Measurements from ENCODE around the gene EMP1. TPM values are rescaled to one million over a fixed set of nuclear protein-coding genes. Genes with fewer than 3 reads are reported as not detected.
A peak's percentile ranks its signal among the peaks of the same experiment; 100 is the strongest.

The EMP1 gene
- total and polyA plus RNA-seq, 7 donors, result 11.0 to 123 (median 49.8) TPM

- no peak for ATAC-seq
- H3K27me3 ChIP-seq (ENCODE audit: insufficient read depth in 3 of 3, low read length in 2 of 3), result no peaks in the 10 kb centered on the region
- TF ChIP-seq CTCF (IDR thresholded peaks at IDR 0.05), result no peak
- WGBS, 3 donors, result 94 to 97% (median 95%) methylated on average over 4 of the region's 4 CpGs
- intact Hi-C loops (cut with DNase I), result no loop called here
- H3K27ac ChIP-seq, result no peak overlapping the region
- no peaks in the 10 kb centered on the region for H3K4me1 ChIP-seq
- no peaks in the 10 kb centered on the region for H3K9me3 ChIP-seq
- DNase-seq, result no peak
- no peaks in the 10 kb centered on the region for H3K36me3 ChIP-seq (ENCODE audit: insufficient read depth in 1 of 2, low read depth in 1 of 2)
- no peak overlapping the region for H3K4me3 ChIP-seq
These were observed 10.2 kb upstream of the EMP1 start for GRCh38 chr12:13186302-13186701.

GRCh38 chr12:13187399-13187798, 9.1 kb upstream of the EMP1 start:
- H3K27ac ChIP-seq, result no peak overlapping the region
- H3K27me3 ChIP-seq (ENCODE audit: insufficient read depth in 3 of 3, low read length in 2 of 3), result no peaks in the 10 kb centered on the region
- H3K36me3 ChIP-seq (ENCODE audit: insufficient read depth in 1 of 2, low read depth in 1 of 2), result no peaks in the 10 kb centered on the region
- H3K4me3 ChIP-seq, result no peak overlapping the region
- DNase-seq (no peak), ATAC-seq (peak in 1 of 4 donors; percentile 50)
- TF ChIP-seq CTCF (IDR thresholded peaks at IDR 0.05), result no peak
- no peaks in the 10 kb centered on the region for H3K9me3 ChIP-seq
- H3K4me1 ChIP-seq, result no peaks in the 10 kb centered on the region
- 30 to 49% (median 42%) methylated on average over 4 of the region's 4 CpGs for WGBS, 3 donors
- intact Hi-C loops (cut with DNase I), result no loop called here

- intact Hi-C loops (cut with DNase I), result no loop called here
These were observed 7.3 kb upstream of the EMP1 start for GRCh38 chr12:13189264-13189663.

GRCh38 chr12:13190275-13190674, 6.3 kb upstream of the EMP1 start:
- no peaks in the 10 kb centered on the region for H3K9me3 ChIP-seq
- WGBS, 3 donors, result 60 to 64% (median 61%) methylated on average over 3 of the region's 3 CpGs
- H3K27ac ChIP-seq, result no peak overlapping the region
- no peaks in the 10 kb centered on the region for H3K4me1 ChIP-seq
- H3K36me3 ChIP-seq (ENCODE audit: insufficient read depth in 1 of 2, low read depth in 1 of 2), result no peaks in the 10 kb centered on the region
- no peak for TF ChIP-seq CTCF (IDR thresholded peaks at IDR 0.05)
- peaks cover 0 to 2% (median 0%) of the 10 kb centered on the region in 3 donors for H3K27me3 ChIP-seq (ENCODE audit: insufficient read depth in 3 of 3, low read length in 2 of 3)
- ATAC-seq (no peak), DNase-seq (no peak)
- no peak overlapping the region for H3K4me3 ChIP-seq
- intact Hi-C loops (cut with DNase I), result no loop called here

More at GRCh38 chr12:13189264-13189663, 7.3 kb upstream of the EMP1 start:
- no peaks in the 10 kb centered on the region for H3K4me1 ChIP-seq
- no peak overlapping the region for H3K4me3 ChIP-seq
- no peaks in the 10 kb centered on the region for H3K9me3 ChIP-seq
- TF ChIP-seq CTCF (IDR thresholded peaks at IDR 0.05), result no peak
- H3K27ac ChIP-seq, result no peak overlapping the region
- no peaks in the 10 kb centered on the region for H3K36me3 ChIP-seq (ENCODE audit: insufficient read depth in 1 of 2, low read depth in 1 of 2)
- DNase-seq, result no peak
- peaks cover 0 to 2% (median 0%) of the 10 kb centered on the region in 3 donors for H3K27me3 ChIP-seq (ENCODE audit: insufficient read depth in 3 of 3, low read length in 2 of 3)
- peak in 2 of 4 donors; percentile 38 to 45 for ATAC-seq

GRCh38 chr12:13192719-13193118, 3.8 kb upstream of the EMP1 start:
- ATAC-seq, result no peak
- Histone ChIP-seq H3K27me3 (ENCODE audit: insufficient read depth in 3 of 3, low read length in 2 of 3) (peaks cover 0 to 2% (median 0%) of the 10 kb centered on the region in 3 donors), H3K4me3 (no peak overlapping the region), H3K4me1 (peaks cover 3% of the 10 kb centered on the region), H3K36me3 (ENCODE audit: insufficient read depth in 1 of 2, low read depth in 1 of 2) (no peaks in the 10 kb centered on the region), H3K27ac (no peak overlapping the region), H3K9me3 (no peaks in the 10 kb centered on the region)
- no peak for TF ChIP-seq CTCF (IDR thresholded peaks at IDR 0.05)
- no peak for DNase-seq
- intact Hi-C loops (cut with DNase I), result no loop called here
- 91% methylated on average over 8 of the region's 8 CpGs for WGBS, 3 donors

Measured in psoas muscle (tissue), 8 donors.